Dendritic cell treated with granulocyte-macrophage colony-stimulating factor and Interleukin-4, amounts not matched to agents 40 ng/mL and 50 ng/mL, for 4 days (primary cell): ENCODE results near the gene WDR38.

Experiments
- H3K27ac Mint-ChIP-seq: one replicate; pipeline ENCODE4 v1.8.0; 2022; ENCODE audit warnings: mild to moderate bottlenecking, mixed read lengths
- H3K27me3 Mint-ChIP-seq: one replicate; pipeline ENCODE4 v1.8.0; 2022; ENCODE audit warnings: mild to moderate bottlenecking, mixed read lengths
- H3K36me3 Mint-ChIP-seq: one replicate; pipeline ENCODE4 v1.8.0; 2022; ENCODE audit warnings: low read depth, mixed read lengths
- H3K4me1 Mint-ChIP-seq: one replicate; pipeline ENCODE4 v1.8.0; 2022; ENCODE audit warnings: low read depth, mixed read lengths
- H3K4me3 Mint-ChIP-seq: one replicate; pipeline ENCODE4 v1.8.0; 2022; ENCODE audit warnings: mild to moderate bottlenecking, moderate library complexity, mixed read lengths
- H3K9me3 Mint-ChIP-seq: one replicate; pipeline ENCODE4 v1.8.0; 2022; ENCODE audit warnings: mixed read lengths
- intact Hi-C: fragments of 100-400 bp; cut with micrococcal nuclease; formaldehyde crosslinking; loops from one replicate; pipeline ENCODE4 v1.15.0; 2022

WDR38 gene

GRCh38 chr9:124858330-124859046 lies 5.2 kb downstream of the WDR38 start:
- H3K36me3 Mint-ChIP-seq, result peaks cover 64% of the 10 kb centered on the region
- H3K4me1 Mint-ChIP-seq, result peaks cover 30% of the 10 kb centered on the region
- no peak overlapping the region for H3K27ac Mint-ChIP-seq
- H3K27me3 Mint-ChIP-seq, result peaks cover 7% of the 10 kb centered on the region
- no peaks in the 10 kb centered on the region for H3K9me3 Mint-ChIP-seq
- no peak overlapping the region for H3K4me3 Mint-ChIP-seq
- intact Hi-C loops, result loop anchor here (10.0 kb wide), 1 partner anchor 244 kb away; no protein-coding TSS in a partner anchor

GRCh38 chr9:124859803-124860581 lies 6.7 kb downstream of the WDR38 start:
- Mint-ChIP-seq H3K27me3 (no peaks in the 10 kb centered on the region), H3K27ac (peak overlapping the region; percentile 93), H3K4me1 (peaks cover 37% of the 10 kb centered on the region), H3K36me3 (peaks cover 64% of the 10 kb centered on the region), H3K4me3 (peak overlapping the region; percentile 94), H3K9me3 (no peaks in the 10 kb centered on the region)
- intact Hi-C loops, result loop anchor here (5.0 to 10.0 kb wide), 2 partner anchors 82 to 245 kb away; partner anchors contain the start of gene GOLGA1

GRCh38 chr9:124860582-124861341 lies 7.5 kb downstream of the WDR38 start:
- intact Hi-C loops, result loop anchor here (5.0 kb wide), 1 partner anchor 82 kb away; the partner anchor contains the start of gene GOLGA1
- H3K4me1 Mint-ChIP-seq, result peaks cover 37% of the 10 kb centered on the region
- H3K36me3 Mint-ChIP-seq, result peaks cover 64% of the 10 kb centered on the region
- H3K27me3 Mint-ChIP-seq, result no peaks in the 10 kb centered on the region
- peak overlapping the region; percentile 94 for H3K4me3 Mint-ChIP-seq
- no peaks in the 10 kb centered on the region for H3K9me3 Mint-ChIP-seq
- H3K27ac Mint-ChIP-seq, result peak overlapping the region; percentile 93

GRCh38 chr9:124861342-124862229 lies 8.3 kb downstream of the WDR38 start, which contains the start of the genes ARPC5L and RPL35:
TSS of gene ARPC5L (plus strand) at chr9:124862130. CDS start at chr9:124869291, 7,161 bp downstream.
TSS of gene RPL35 (minus strand) at chr9:124861957. CDS start at chr9:124861912, 45 bp downstream.
- intact Hi-C loops, result loop anchor here (5.0 kb wide), 1 partner anchor 81 kb away; the partner anchor contains the start of gene GOLGA1
- H3K4me1 Mint-ChIP-seq, result peaks cover 37% of the 10 kb centered on the region
- no peaks in the 10 kb centered on the region for H3K9me3 Mint-ChIP-seq
- no peaks in the 10 kb centered on the region for H3K27me3 Mint-ChIP-seq
- peaks cover 59% of the 10 kb centered on the region for H3K36me3 Mint-ChIP-seq
- peak within 1 kb of the TSS; percentile 93 for H3K27ac Mint-ChIP-seq
- peak within 1 kb of the TSS; percentile 94 for H3K4me3 Mint-ChIP-seq

- H3K4me1 Mint-ChIP-seq, result peaks cover 46% of the 10 kb centered on the region
Measured at GRCh38 chr9:124863371-124863871, 10.2 kb downstream of the WDR38 start.

GRCh38 chr9:124868511-124869465 lies 15.5 kb downstream of the WDR38 start:
- H3K36me3 Mint-ChIP-seq, result peaks cover 45% of the 10 kb centered on the region
- peak overlapping the region; percentile 92 for H3K4me3 Mint-ChIP-seq
- intact Hi-C loops, result no loop called here
- peak overlapping the region; percentile 97 for H3K27ac Mint-ChIP-seq
- no peaks in the 10 kb centered on the region for H3K9me3 Mint-ChIP-seq
- peaks cover 56% of the 10 kb centered on the region for H3K4me1 Mint-ChIP-seq
- H3K27me3 Mint-ChIP-seq, result no peaks in the 10 kb centered on the region

More at GRCh38 chr9:124863371-124863871, 10.2 kb downstream of the WDR38 start:
- Mint-ChIP-seq H3K27me3 (no peaks in the 10 kb centered on the region), H3K9me3 (no peaks in the 10 kb centered on the region), H3K4me3 (no peak overlapping the region), H3K36me3 (peaks cover 44% of the 10 kb centered on the region), H3K27ac (peak overlapping the region; percentile 52)
- intact Hi-C loops, result loop anchor here (5.0 kb wide), 1 partner anchor 79 kb away; the partner anchor contains the start of gene GOLGA1

- Mint-ChIP-seq H3K9me3 (no peaks in the 10 kb centered on the region), H3K27me3 (no peaks in the 10 kb centered on the region), H3K36me3 (peaks cover 53% of the 10 kb centered on the region), H3K4me3 (peak overlapping the region; percentile 92), H3K27ac (peak overlapping the region; percentile 97), H3K4me1 (peaks cover 57% of the 10 kb centered on the region)
- intact Hi-C loops, result no loop called here
Measured at GRCh38 chr9:124869466-124869985, 16.3 kb downstream of the WDR38 start.

GRCh38 chr9:124869986-124870560 lies 16.8 kb downstream of the WDR38 start:
- Mint-ChIP-seq H3K9me3 (no peaks in the 10 kb centered on the region), H3K27me3 (no peaks in the 10 kb centered on the region), H3K27ac (peak overlapping the region; percentile 97), H3K4me3 (peak overlapping the region; percentile 92), H3K4me1 (peaks cover 57% of the 10 kb centered on the region), H3K36me3 (peaks cover 58% of the 10 kb centered on the region)
- intact Hi-C loops, result no loop called here

GRCh38 chr9:124870723-124871122 lies 17.5 kb downstream of the WDR38 start:
- intact Hi-C loops, result no loop called here
- Mint-ChIP-seq H3K9me3 (no peaks in the 10 kb centered on the region), H3K27me3 (no peaks in the 10 kb centered on the region), H3K36me3 (peaks cover 65% of the 10 kb centered on the region), H3K27ac (peak overlapping the region; percentile 97), H3K4me3 (peak overlapping the region; percentile 92), H3K4me1 (peaks cover 57% of the 10 kb centered on the region)

GRCh38 chr9:124871156-124871561 lies 17.9 kb downstream of the WDR38 start:
- peak overlapping the region; percentile 92 for H3K4me3 Mint-ChIP-seq
- peak overlapping the region; percentile 97 for H3K27ac Mint-ChIP-seq
- intact Hi-C loops, result no loop called here
- H3K9me3 Mint-ChIP-seq, result no peaks in the 10 kb centered on the region
- H3K27me3 Mint-ChIP-seq, result no peaks in the 10 kb centered on the region
- peaks cover 57% of the 10 kb centered on the region for H3K4me1 Mint-ChIP-seq
- peaks cover 69% of the 10 kb centered on the region for H3K36me3 Mint-ChIP-seq

GRCh38 chr9:124873664-124874063 lies 20.4 kb downstream of the WDR38 start:
- Mint-ChIP-seq H3K36me3 (peaks cover 89% of the 10 kb centered on the region), H3K4me1 (peaks cover 45% of the 10 kb centered on the region), H3K4me3 (no peak overlapping the region), H3K9me3 (no peaks in the 10 kb centered on the region), H3K27ac (no peak overlapping the region), H3K27me3 (no peaks in the 10 kb centered on the region)
- intact Hi-C loops, result no loop called here
